Right forelimb (tissue), 1 donor: Measurements from ENCODE around the gene CHID1.
A peak's percentile ranks its signal among the peaks of the same experiment; 100 is the strongest.

Experiments used
- DNase-seq: peaks from one replicate; pipeline ENCODE4 v3.0.0-alpha.2; 2018

CHID1 gene

DNA sequence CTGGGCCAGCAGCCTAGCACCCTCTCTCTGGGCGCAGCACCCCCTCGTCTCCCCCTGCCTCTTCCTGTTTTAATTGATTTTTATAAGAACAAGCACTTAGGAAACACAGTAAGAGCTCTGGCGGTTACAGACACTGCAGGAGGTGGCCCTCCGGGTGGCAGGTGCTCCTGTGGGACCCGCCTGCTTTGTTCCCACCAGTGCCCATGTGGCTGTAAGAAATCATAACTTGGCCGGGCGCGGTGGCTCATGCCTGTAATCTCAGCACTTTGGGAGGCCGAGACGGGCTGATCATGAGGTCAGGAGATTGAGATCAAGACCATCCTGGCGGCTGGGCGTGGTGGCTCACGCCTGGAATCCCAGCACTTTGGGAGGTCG is 49.5 kb downstream of the CHID1 start:
- no peak for DNase-seq

GRCh38 chr11:860234-861104 is 50.1 kb downstream of the CHID1 start:
- DNase-seq: no peak

- peak; percentile 85 for DNase-seq
These were observed 51.0 kb downstream of the CHID1 start for GRCh38 chr11:859394-860131.

GRCh38 chr11:858762-859339 is 51.8 kb downstream of the CHID1 start:
- DNase-seq: no peak

DNA sequence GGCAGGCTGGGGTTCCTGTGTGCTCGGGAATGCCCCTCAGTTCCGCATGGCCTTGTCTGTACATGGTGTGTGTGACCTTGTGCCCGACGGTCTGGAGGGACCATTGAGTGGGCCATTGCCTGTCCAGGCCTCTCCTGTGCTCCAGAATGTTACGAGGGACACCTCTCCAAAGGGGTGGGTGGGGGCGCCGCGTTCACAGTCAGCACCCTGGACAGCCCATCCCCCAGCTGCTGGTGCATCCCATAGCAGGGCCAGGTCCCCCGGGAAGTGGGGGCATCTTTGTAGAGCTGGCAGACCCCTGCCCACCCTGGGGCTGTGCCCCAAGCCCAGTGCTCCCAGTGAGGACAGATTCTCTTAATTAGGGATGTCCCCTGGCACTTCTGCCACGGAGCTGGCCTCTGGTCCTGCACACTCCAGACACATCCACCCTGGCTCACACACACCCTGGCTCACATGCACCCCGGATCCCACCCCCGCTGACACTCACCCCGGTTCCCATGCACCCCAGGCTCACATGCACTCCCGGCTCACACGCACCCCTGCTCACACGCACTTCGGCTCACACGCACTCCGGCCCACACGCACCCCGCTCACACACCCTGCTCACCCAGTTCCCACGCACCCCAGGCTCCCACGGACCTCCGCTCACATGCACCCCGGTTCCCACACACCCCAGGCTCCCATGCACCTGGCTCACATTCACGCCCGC is 52.4 kb downstream of the CHID1 start:
- no peak for DNase-seq

DNA sequence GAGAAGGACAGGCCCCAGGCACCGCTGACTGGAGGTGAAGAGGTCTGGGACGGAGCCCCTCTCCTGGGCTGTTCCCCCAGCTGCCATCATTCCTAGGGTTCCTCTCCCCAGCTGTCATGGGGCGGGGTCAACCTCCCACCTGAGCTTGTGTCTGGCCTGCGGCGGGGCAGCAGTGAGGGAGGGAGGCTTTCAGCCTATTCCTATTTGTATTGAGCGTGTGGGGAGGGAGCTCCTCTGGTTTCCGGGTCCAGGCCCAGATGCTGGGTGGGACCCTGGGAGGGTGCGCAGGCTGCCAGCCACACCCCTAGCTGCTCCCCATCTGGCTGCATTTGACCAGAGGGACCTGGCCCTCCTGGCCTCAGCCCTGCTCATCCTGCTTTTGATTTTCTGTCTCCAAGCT is 54.2 kb downstream of the CHID1 start:
- DNase-seq: no peak

DNA sequence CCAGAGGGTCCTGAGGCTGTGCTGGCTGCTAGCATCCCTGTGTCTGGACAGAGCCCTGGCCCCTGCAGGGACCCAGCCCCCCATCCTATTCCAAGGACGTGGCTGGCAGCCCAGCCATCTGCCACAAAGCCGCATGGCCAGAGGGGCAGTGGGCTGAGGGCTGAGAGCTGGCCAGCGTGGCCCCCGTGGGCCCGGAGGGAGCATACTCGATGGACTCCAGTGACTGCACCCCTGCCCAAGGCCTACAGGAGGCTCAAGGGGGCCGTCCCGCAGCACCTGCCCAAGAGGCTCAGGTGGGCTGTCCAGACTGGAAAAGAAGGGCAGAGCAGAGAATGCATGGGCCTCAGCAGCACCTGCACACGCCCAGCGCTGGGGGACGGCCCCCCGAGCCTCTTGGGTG is 54.8 kb downstream of the CHID1 start:
- DNase-seq: no peak

DNA sequence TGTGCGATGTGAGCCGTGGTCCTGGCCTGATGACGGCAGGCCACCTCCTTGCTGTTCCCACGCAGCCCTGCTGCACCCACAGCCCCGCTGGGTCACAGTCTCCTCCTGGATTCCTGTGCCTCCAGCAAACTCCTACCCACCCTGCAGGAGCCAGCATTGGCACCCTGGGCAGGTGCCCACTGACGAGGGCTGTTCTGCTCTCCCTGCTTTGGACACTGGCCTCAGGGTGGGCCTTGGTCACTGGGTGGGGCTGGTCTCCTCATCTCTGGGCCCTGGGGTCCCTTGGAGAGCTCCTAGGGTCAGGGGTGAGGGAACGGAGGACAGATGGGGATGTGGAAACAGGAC is 55.3 kb downstream of the CHID1 start:
- DNase-seq: no peak

- no peak for DNase-seq
These were observed 55.8 kb downstream of the CHID1 start for GRCh38 chr11:854601-855329.

DNA sequence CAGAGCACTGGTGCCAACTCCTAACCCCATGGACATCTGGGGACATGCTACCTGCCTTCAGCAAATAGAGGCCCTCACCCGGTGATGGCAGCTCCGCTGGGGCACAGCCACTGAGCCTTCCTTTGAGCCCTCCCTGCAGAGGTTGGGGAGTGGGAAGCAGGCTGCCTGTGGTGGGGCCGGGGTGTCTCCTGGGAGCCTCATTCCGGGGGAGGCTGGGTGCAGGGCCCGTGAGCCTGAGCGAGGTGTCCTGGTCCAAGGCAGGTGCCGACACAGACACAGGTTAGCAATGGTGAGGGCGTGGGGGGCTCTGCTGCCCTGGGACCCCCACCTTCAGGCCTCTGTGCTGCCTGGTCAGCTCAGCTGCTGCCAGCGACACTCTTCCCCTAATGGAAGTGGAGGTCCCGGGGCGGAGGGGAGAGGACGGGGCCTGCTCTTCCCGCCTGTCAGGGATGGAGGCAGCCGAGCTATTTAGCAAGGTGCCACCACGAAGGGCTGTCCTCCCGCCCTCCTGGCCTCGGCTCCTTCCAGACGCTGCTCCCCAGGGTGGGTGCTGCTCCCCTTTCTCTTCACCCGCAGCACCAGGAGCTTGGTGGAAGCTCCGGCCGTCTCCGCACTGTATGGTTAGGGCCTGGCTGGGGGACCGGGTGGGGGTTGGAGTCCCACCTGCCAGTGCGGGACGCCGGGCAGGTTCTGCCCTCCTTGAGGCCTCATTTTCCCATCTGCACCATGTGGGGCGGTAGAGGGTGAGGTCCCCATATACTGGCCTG is 56.7 kb downstream of the CHID1 start:
- DNase-seq: no peak

- DNase-seq: no peak
These were observed 57.8 kb downstream of the CHID1 start for GRCh38 chr11:852762-853161.

DNA sequence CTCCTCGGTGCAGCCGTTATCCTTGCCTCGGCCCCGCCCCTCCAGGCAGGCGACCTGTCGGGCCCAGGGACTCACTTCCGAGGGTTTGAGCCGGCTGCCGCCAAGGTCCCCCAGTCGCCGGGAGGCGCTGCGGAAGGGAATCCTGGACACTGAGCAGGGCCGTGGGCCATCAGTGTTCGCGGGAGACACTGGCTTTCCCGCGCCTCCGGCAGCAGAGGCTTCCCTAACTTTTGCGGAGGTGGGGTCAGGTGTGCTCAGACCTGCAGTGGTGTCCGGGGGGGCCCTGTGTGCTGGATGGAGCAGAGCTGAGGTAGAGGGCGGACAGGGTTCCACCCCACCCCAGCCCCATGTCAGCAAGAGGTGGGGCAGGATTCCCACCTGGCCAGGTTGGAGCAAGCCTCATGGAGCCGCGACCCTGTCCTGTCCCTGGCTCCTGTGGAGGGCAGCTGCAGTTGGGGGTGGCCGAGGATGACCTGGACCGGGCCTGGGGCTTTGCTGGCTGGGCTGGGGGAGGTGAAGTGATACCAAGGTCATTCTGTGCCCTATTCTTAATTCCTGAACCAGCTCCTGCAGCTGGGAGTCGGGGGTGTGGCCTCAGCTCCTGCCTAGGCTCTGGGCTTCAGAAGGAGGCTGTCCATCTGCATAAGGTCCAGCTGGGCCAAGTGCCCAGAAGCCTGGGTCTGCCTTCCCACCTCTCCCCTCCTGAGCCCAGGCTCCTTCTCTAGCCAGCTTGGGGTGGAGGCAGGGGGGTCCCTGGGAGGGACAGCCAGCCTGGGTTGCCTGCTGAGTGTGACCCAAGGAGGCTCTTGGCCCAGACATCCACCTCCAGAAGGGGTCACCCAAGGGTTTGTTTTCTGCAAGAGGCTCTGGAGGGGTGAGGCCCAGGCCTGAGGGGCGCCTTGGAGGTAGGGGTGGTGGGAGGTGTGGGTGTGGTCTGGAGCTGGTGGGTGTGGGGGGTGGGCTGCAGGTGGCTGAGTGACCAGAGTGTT is 59.5 kb downstream of the CHID1 start:
- DNase-seq: no peak

- no peak for DNase-seq
These were observed 60.4 kb downstream of the CHID1 start for GRCh38 chr11:849951-850774.

DNA sequence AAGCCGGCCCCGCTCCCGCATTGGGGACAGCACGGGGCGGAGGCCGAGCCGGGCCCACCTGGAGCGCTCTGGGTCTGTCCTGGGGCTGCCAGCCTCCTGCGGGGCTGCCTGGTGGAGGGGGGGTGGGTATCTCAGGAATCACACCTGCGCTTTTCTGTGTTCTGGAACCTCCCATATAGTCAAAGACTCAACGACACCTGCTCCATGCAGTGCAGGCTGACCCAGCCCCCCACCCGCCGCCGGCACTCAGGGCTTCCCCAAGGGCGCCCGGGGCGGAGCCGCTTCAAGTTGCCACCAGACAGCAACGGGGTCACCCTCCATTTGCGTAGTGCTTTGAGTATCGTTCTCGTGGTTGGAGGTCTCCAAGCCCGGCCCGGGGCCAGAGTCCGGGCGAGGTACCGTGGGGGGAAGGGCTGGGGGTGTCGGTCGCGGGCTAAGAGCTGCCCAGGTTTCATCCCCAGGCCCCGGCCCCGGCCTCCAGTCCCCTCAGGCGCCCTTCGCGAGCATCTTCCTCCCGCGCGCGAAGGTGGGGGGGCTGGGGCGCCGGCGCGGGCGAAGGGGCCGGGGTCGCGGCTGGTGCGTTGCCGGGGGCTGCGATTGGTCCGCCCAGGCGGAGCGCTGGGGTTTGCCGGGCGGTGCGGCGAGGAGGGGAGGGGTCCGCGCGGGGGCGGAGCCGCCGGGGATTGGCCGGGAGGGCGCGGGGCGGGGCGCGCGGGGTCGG is 61.3 kb downstream of the CHID1 start:
- peak; percentile 80 for DNase-seq

- DNase-seq: no peak
These were observed 62.2 kb downstream of the CHID1 start for GRCh38 chr11:848380-848931.

DNA sequence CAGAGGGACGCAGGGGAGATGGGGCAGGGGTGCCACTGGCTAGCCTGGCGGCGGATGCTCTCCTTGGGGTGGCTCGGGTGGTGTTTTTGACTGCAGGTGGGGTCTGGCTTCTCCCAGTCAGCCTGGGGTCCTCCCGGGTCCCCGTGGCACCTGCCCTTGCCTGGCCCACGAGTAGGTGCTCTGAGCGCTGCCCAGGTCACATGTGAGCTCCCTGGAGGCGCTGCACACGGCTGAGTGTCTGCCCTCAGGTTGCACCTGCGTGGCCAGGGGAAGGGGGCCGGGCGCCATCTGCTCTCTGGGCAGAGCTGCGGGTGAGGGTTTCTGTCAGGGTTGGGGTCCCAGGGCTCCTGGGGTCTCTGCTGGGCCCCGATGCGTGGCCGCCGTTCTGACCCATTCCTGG is 62.7 kb downstream of the CHID1 start:
- DNase-seq: no peak

GRCh38 chr11:846496-847098 is 64.0 kb downstream of the CHID1 start:
- DNase-seq: no peak

DNA sequence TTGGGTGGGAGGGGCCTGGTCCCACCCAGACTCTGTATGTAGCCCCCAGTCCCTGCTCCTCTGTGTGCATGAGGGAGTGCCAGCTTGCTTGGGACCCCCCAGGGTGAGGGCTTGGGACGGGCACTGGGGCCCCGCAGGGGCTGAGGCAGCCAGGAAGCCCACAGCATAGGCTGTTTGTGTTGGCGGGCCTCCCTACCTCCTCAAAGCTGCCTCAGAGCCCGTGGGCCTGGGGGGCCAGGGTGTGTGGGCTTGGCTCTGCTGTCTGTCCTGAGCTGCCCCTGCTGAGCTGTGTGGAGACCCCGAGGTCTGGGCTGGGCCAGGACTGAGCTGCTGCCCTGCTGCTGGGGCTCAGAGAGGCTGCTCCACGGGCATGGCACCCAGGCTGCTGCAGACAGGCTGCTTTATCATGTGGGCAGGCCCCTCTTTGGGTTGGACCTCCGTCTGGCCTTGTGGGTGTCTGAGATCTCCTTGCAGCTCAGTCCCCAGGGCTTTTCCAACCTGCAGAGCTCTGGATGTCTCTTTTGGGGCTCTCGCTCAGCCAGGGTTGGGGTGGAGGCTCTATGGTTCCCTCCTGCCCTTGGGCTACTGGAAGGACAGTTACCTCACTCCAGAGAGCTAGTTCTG is 64.6 kb downstream of the CHID1 start:
- DNase-seq: no peak
